Fibroblast of the conjunctiva (primary cell): Measurements from ENCODE around the gene ITGB4.

Experiments used
- DNase-seq: peaks from one replicate; pipeline ENCODE4 v3.0.0-alpha.2; 2010; ENCODE audit warnings: low read depth

Gene ITGB4

GRCh38 chr17:75791254-75791653 is 70.0 kb downstream of the ITGB4 start:
- no peak for DNase-seq

- DNase-seq: no peak
These were observed 72.2 kb downstream of the ITGB4 start for GRCh38 chr17:75793460-75793859.

GRCh38 chr17:75795820-75796607 is 74.8 kb downstream of the ITGB4 start:
- no peak for DNase-seq

GRCh38 chr17:75799402-75799801 is 78.1 kb downstream of the ITGB4 start:
- DNase-seq: no peak

- DNase-seq: no peak
These were observed 82.6 kb downstream of the ITGB4 start for GRCh38 chr17:75803883-75804282.

- DNase-seq: no peak
These were observed 85.7 kb downstream of the ITGB4 start for GRCh38 chr17:75806822-75807500.
